HuH-7.5 (cell line): ENCODE results near the gene CCDC149.

Experiments
- DNase-seq: peaks from one replicate; pipeline ENCODE4 v3.0.0; 2011; ENCODE audit warnings: low spot score

The CCDC149 gene

GRCh38 chr4:24775032-24775605 lies 137.7 kb downstream of the CCDC149 start:
- no peak for DNase-seq

- no peak for DNase-seq
Observed at GRCh38 chr4:24774452-24774851, 138.4 kb downstream of the CCDC149 start.

GRCh38 chr4:24772952-24773351 lies 139.9 kb downstream of the CCDC149 start:
- no peak for DNase-seq

- DNase-seq, result no peak
Observed at GRCh38 chr4:24772061-24772705, 140.7 kb downstream of the CCDC149 start.

GRCh38 chr4:24771241-24771640 lies 141.6 kb downstream of the CCDC149 start:
- DNase-seq, result no peak

GRCh38 chr4:24770667-24771066 lies 142.2 kb downstream of the CCDC149 start:
- no peak for DNase-seq

- DNase-seq, result no peak
Observed at GRCh38 chr4:24770032-24770584, 142.7 kb downstream of the CCDC149 start.

GRCh38 chr4:24769571-24769970 lies 143.3 kb downstream of the CCDC149 start:
- no peak for DNase-seq

GRCh38 chr4:24768604-24769003 lies 144.2 kb downstream of the CCDC149 start:
- no peak for DNase-seq

- no peak for DNase-seq
Observed at GRCh38 chr4:24768006-24768405, 144.8 kb downstream of the CCDC149 start.

- no peak for DNase-seq
Observed at GRCh38 chr4:24765376-24765988, 147.4 kb downstream of the CCDC149 start.

- DNase-seq, result no peak
Observed at GRCh38 chr4:24764345-24764744, 148.5 kb downstream of the CCDC149 start.

- DNase-seq, result no peak
Observed at GRCh38 chr4:24763631-24764297, 149.1 kb downstream of the CCDC149 start.
